Peyer's patch (tissue), 4 donors: Measurements from ENCODE around the gene CWH43. TPM values are rescaled to one million over a fixed set of nuclear protein-coding genes. Genes with fewer than 3 reads are reported as not detected.
A peak's percentile ranks its signal among the peaks of the same experiment; 100 is the strongest.
"Not testable (repeated sequence)": the region's sequence is repeated elsewhere in the genome, so short reads cannot be mapped to it uniquely, and the experiment has no call there.

Source experiments
- DNase-seq, 3 donors: peaks; one replicate each; pipeline ENCODE4 v3.0.0-alpha.2; 2017 to 2019
- H3K27ac ChIP-seq, 4 donors: fragments of 200-600 bp; sonication (generic); one replicate each; pipeline ENCODE4 v1.5.1; 2016 to 2019
- H3K27me3 ChIP-seq, 2 donors: fragments of 200-600 bp; sonication (generic); one replicate each; pipeline ENCODE4 v1.5.1; 2019
- H3K36me3 ChIP-seq, 3 donors: fragments of 200-600 bp; sonication (generic); one replicate each; pipeline ENCODE4 v1.5.1; 2016 to 2019
- H3K4me1 ChIP-seq, 4 donors: fragments of 200-600 bp; sonication (generic); one replicate each; pipeline ENCODE4 v1.5.1; 2016 to 2019
- H3K4me3 ChIP-seq, 4 donors: fragments of 200-600 bp; sonication (generic); 1 replicate in 3 of 4; 2 replicates in 1 of 4; pipeline ENCODE4 v1.5.1; 2016 to 2019; ENCODE audit warnings: mild to moderate bottlenecking in 1 of 4
- H3K9me3 ChIP-seq, 4 donors: fragments of 200-600 bp; sonication (generic); one replicate each; pipeline ENCODE4 v1.5.1; 2016 to 2019; ENCODE audit warnings: mild to moderate bottlenecking in 1 of 4
- CTCF ChIP-seq, 6 experiments: fragments of 450-650 bp in 4 of 6; fragments of 200-600 bp in 2 of 6; sonication (generic) in 1 of 6; IDR thresholded peaks; one replicate each; pipeline ENCODE4 v1.5.1; 2017 to 2019; ENCODE audit warnings: antibody characterized with exemption in 6 of 6, mild to moderate bottlenecking in 3 of 6, moderate library complexity in 1 of 6
- POLR2A ChIP-seq, 2 donors: fragments of 450-650 bp; IDR thresholded peaks; one replicate each; pipeline ENCODE4 v1.5.1; 2017; ENCODE audit warnings: antibody characterized with exemption in 2 of 2, mild to moderate bottlenecking in 2 of 2, moderate library complexity in 2 of 2
- total RNA-seq, 4 donors: library from RNA; depleted of rRNA; stranded (reverse); fragments of >200 nt; gene quantifications; one replicate each; pipeline ENCODE4 v1.1.0, GENCODE V29; 2016

The CWH43 gene
- total RNA-seq, 4 donors from 2014 or later, result 0.70 TPM; not detected in 3

GRCh38 chr4:48974979-48975640, 11.0 kb upstream of the CWH43 start:
- no peak overlapping the region for H3K4me3 ChIP-seq

DNA sequence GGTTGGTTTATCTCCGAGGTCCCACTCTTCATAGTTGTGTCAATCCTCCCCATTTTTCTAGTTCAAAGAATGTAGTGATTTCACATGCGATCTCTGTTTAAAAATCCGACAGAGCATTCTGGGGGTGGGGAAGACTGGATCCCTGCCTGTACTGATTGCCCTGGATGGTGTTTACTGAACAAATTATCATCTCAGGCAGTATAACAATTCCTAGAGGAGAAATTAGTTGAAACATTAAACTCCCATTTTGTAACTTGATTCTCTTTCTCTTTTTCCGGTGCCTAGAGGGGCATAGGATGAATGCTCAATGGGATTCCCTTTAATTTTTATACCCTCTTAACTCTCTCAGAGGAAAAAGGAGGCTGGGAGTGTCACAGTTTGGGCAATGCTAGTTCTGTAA, 10.0 kb upstream of the CWH43 start:
- Histone ChIP-seq H3K9me3 (no peaks in the 10 kb centered on the region), H3K4me3 (no peak overlapping the region)

More at GRCh38 chr4:48974979-48975640, 11.0 kb upstream of the CWH43 start:
- no peak for DNase-seq
- Histone ChIP-seq H3K4me1 (no peaks in the 10 kb centered on the region), H3K27ac (no peak overlapping the region), H3K9me3 (no peaks in the 10 kb centered on the region), H3K36me3 (no peaks in the 10 kb centered on the region), H3K27me3 (no peaks in the 10 kb centered on the region)
- TF ChIP-seq CTCF (IDR thresholded peaks at IDR 0.05), result no peak
- no peak for TF ChIP-seq POLR2A (IDR thresholded peaks at IDR 0.05)

GRCh38 chr4:48979914-48980579, 6.0 kb upstream of the CWH43 start:
- Histone ChIP-seq H3K27ac (no peak overlapping the region), H3K36me3 (no peaks in the 10 kb centered on the region), H3K9me3 (no peaks in the 10 kb centered on the region), H3K4me1 (no peaks in the 10 kb centered on the region), H3K4me3 (no peak overlapping the region), H3K27me3 (peaks cover 0 to 6% of the 10 kb centered on the region in 2 donors)
- DNase-seq, result no peak
- TF ChIP-seq POLR2A (IDR thresholded peaks at IDR 0.05) (no peak), CTCF (IDR thresholded peaks at IDR 0.05) (no peak)

More for the DNA sequence above, 10.0 kb upstream of the CWH43 start:
- DNase-seq, result no peak
- no peaks in the 10 kb centered on the region for H3K36me3 ChIP-seq
- TF ChIP-seq POLR2A (IDR thresholded peaks at IDR 0.05) (no peak), CTCF (IDR thresholded peaks at IDR 0.05) (no peak)
- H3K4me1 ChIP-seq, result no peaks in the 10 kb centered on the region
- no peaks in the 10 kb centered on the region for H3K27me3 ChIP-seq
- H3K27ac ChIP-seq, result no peak overlapping the region

GRCh38 chr4:48984005-48984404, 2.1 kb upstream of the CWH43 start:
- not testable (repeated sequence) for H3K27ac ChIP-seq, DNase-seq, H3K9me3 ChIP-seq, H3K36me3 ChIP-seq, H3K4me3 ChIP-seq
- peaks cover 0 to 16% of the 10 kb centered on the region in 2 donors for H3K27me3 ChIP-seq
- peaks cover 0 to 11% (median 0%) of the 10 kb centered on the region in 4 donors for H3K4me1 ChIP-seq

GRCh38 chr4:48985602-48985975, 486 bp upstream of the CWH43 start:
- Histone ChIP-seq H3K4me3 (peak overlapping the region in 2 of 4 donors; percentile 30 to 47), H3K36me3 (no peaks in the 10 kb centered on the region), H3K27me3 (peaks cover 0 to 16% of the 10 kb centered on the region in 2 donors), H3K27ac (no peak overlapping the region), H3K4me1 (peaks cover 0 to 11% (median 0%) of the 10 kb centered on the region in 4 donors), H3K9me3 (no peaks in the 10 kb centered on the region)
- TF ChIP-seq CTCF (IDR thresholded peaks at IDR 0.05) (no peak), POLR2A (IDR thresholded peaks at IDR 0.05) (no peak)
- no peak for DNase-seq

DNA sequence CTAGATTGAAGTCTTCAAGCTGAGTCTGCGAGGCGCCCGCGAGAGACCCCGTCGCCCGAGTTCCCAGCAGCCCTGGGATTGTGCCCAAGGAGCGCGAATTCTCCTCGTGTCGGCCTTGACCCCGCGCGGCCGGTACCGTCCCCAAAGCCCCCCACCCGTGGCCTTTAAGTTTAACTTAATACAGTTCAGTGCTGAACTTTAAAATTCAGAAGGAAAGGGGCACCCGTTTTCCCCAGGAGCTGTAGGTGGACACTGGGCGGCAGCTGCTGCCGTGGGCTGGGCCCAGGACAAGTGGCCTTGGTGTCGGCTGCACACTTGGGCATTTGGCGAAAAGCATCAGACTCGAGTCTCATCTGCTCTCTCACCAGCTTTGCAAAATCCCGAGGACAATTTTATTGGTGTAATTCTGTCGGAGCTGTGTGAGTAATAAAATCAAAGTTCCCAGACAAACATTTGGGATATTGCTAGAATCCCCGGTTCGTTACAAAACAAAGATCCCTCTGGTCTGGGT, 634 bp downstream of the CWH43 start:
- Histone ChIP-seq H3K27me3 (peaks cover 0 to 16% of the 10 kb centered on the region in 2 donors), H3K4me1 (peaks cover 0 to 11% (median 0%) of the 10 kb centered on the region in 4 donors), H3K9me3 (no peaks in the 10 kb centered on the region), H3K4me3 (no peak overlapping the region), H3K36me3 (no peaks in the 10 kb centered on the region), H3K27ac (no peak overlapping the region)
- TF ChIP-seq CTCF (IDR thresholded peaks at IDR 0.05), result no peak
- no peak for TF ChIP-seq POLR2A (IDR thresholded peaks at IDR 0.05)
- DNase-seq, result no peak
